Right cardiac atrium (tissue), 5 donors: Measurements from ENCODE around the gene SH3BP4. TPM values are rescaled to one million over a fixed set of nuclear protein-coding genes. Genes with fewer than 3 reads are reported as not detected.
"Not testable (repeated sequence)": the region's sequence is repeated elsewhere in the genome, so short reads cannot be mapped to it uniquely, and the experiment has no call there.

ENCODE experiments used
- ATAC-seq, 2 donors: fragments of 200-7000 bp; cut with Tn5 transposase; one replicate each; pipeline versions ENCODE4 v1.8.0 to v1.9.1; 2020; ENCODE audit warnings: moderate library complexity in 2 of 2, mild to moderate bottlenecking in 1 of 2
- DNase-seq, 3 donors: peaks; one replicate each; pipeline ENCODE4 v3.0.0-alpha.2; 2020
- H3K27ac ChIP-seq: one replicate; pipeline ENCODE4 v1.5.1; 2013; ENCODE audit warnings: mild to moderate bottlenecking, low read length, control low read depth, moderate library complexity
- H3K27me3 ChIP-seq: one replicate; pipeline ENCODE4 v1.6.1; 2013; ENCODE audit not compliant: control insufficient read depth, insufficient read depth
- H3K4me1 ChIP-seq: one replicate; pipeline ENCODE4 v1.6.1; 2013; ENCODE audit warnings: low read length; ENCODE audit not compliant: control insufficient read depth, insufficient read depth
- H3K4me3 ChIP-seq: one replicate; pipeline ENCODE4 v1.5.1; 2013; ENCODE audit warnings: low read length, control low read depth
- H3K9me3 ChIP-seq: one replicate; pipeline ENCODE4 v1.6.1; 2013; ENCODE audit warnings: low read length; ENCODE audit not compliant: control insufficient read depth
- WGBS: extraction: QIAGEN DNeasy Blood & Tissue Kit; methylation state at CpG from one replicate; pipeline ENCODE4 v1.1.7; 2013; 5-methylcytosine and 5-hydroxymethylcytosine counted together
- intact Hi-C, 4 donors: fragments of 100-400 bp; cut with DNase I; formaldehyde crosslinking; loops; one replicate each; pipeline versions ENCODE4 v1.11.0 to v1.14.0; 2022 to 2023
- polyA plus RNA-seq: library from polyadenylated mRNA; stranded (reverse); fragments of 200-250 nt; gene quantifications from one replicate; pipeline ENCODE4 v1.2.3, GENCODE V29; 2013
- total RNA-seq, 4 donors: library from RNA; stranded (reverse); fragmentation: NEBNext Ultra II Directional; extraction: Animal tissue kit (Norgen Biotek cat#: 25700); gene quantifications; one replicate each; pipeline ENCODE4 v1.2.1, GENCODE V29; 2021
- donor health status: healthy with polysubstance abuse.
- donor health status: DM: no; HTN: yes; CAD: no.
- donor health status: DM: no; HTN: no; CAD: no.
- donor health status: DM: no; HTN: yes; CAD: no; lungs with severe emphysema.
- donor health status: DM: yes; HTN: yes; CAD: no.

Gene SH3BP4
- total and polyA plus RNA-seq, 5 donors, result 12.3 to 32.0 (median 19.9) TPM

- DNase-seq (no peak), ATAC-seq (no peak)
- Histone ChIP-seq H3K27ac (no peak overlapping the region), H3K27me3 (no peaks in the 10 kb centered on the region), H3K4me3 (no peak overlapping the region), H3K4me1 (peaks cover 10% of the 10 kb centered on the region), H3K9me3 (no peaks in the 10 kb centered on the region)
- WGBS, result 82% methylated on average over 6 of the region's 6 CpGs
- intact Hi-C loops, result no loop called here
Observed at GRCh38 chr2:235008584-235009044, 56.8 kb downstream of the SH3BP4 start.

GRCh38 chr2:235009081-235009480 lies 57.3 kb downstream of the SH3BP4 start:
- WGBS, result 97% methylated on average over 6 of the region's 6 CpGs
- intact Hi-C loops, result no loop called here
- Histone ChIP-seq H3K4me1 (peaks cover 10% of the 10 kb centered on the region), H3K4me3 (no peak overlapping the region), H3K27ac (no peak overlapping the region), H3K27me3 (no peaks in the 10 kb centered on the region), H3K9me3 (no peaks in the 10 kb centered on the region)
- DNase-seq (no peak), ATAC-seq (no peak)

DNA sequence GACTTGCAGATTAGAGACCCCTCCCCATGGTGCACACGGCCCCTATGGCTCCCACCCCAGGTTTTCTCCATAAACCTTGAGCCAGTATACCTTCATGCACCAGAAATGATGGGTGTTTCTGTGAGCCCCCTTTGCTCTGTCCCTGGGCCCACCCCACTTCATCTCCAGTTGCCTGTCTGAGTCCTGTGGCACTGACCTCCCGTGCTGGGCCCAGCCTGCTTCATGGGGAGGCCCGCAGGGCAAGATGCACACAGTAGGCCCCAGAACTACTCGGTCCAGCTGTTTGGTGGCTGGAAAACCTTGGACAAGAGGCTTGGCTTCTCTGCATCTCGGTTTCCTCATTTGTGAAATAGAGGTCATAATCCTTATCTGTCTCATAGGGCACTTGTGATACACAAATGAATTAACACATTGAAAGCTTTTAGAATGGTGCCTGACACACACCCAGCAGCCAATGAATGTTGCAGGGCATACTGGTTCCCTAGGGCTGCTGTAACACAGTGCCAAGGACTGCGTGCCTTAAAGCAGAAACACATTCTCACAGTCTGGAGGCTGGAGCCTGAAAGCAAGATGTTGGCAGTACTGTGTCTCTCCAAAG lies 58.4 kb downstream of the SH3BP4 start:
- DNase-seq, result no peak
- no peaks in the 10 kb centered on the region for H3K27me3 ChIP-seq
- intact Hi-C loops, result no loop called here
- H3K9me3 ChIP-seq, result no peaks in the 10 kb centered on the region
- H3K27ac ChIP-seq, result no peak overlapping the region
- H3K4me1 ChIP-seq, result peaks cover 10% of the 10 kb centered on the region
- no peak overlapping the region for H3K4me3 ChIP-seq
- ATAC-seq, result peak in 1 of 2 donors; percentile 7
- 78% methylated on average over 6 of the region's 6 CpGs for WGBS

DNA sequence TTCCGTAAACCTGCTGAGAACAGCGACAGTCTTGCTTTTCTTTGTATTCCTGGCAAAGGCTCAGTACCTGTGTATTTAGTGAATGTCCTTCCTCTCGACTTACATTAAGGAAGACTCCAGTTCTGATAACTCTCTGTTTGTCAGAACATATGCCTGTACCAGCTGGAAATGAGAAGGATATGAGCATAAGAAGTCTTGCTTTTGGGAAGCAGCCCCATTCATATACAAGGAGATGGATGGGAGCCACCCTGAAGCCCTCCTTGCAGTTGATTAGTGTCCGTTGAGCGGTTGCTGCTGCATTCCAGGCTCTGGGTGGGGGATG lies 59.8 kb downstream of the SH3BP4 start:
- 75% methylated on average over 5 of the region's 5 CpGs for WGBS
- H3K27me3 ChIP-seq, result no peaks in the 10 kb centered on the region
- no peak overlapping the region for H3K4me3 ChIP-seq
- DNase-seq (no peak), ATAC-seq (no peak)
- peaks cover 4% of the 10 kb centered on the region for H3K4me1 ChIP-seq
- no peaks in the 10 kb centered on the region for H3K9me3 ChIP-seq
- no peak overlapping the region for H3K27ac ChIP-seq
- intact Hi-C loops, result no loop called here

DNA sequence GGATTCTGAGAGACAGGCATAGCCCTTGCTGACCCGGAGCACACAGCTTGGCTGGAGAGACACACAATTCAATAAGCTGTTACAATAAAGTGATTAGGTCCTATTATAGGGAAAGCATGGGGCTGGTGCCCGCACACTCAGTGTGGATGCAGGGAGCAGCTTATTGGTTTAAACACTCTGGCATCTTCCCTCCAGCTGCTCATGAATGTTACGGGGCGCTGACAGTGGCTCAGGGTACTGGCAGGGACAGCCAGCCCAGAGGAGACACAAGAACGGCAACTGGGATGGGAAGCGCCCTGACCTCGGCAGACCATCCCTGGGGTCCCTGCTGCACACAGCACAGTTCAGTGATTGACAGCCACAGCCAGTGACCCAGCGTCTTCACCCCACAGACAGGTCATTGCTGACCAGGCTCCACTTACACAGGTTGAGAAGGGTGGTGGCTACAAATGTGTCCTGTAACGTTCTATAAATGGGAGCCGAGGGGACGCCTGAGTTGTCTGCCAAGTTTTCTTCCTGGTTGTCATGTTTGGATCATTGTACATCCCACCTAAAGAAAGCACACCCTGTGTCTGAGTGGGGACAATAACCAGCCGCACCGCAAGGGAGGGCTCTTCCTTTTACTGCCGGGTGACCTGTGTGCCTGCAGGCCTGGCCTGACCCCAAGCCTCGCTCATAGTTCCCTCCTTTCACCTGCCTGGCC lies 60.3 kb downstream of the SH3BP4 start:
- ATAC-seq (no peak), DNase-seq (no peak)
- Histone ChIP-seq H3K4me3 (no peak overlapping the region), H3K9me3 (no peaks in the 10 kb centered on the region), H3K27ac (no peak overlapping the region), H3K27me3 (no peaks in the 10 kb centered on the region), H3K4me1 (peaks cover 4% of the 10 kb centered on the region)
- 56% methylated on average over 15 of the region's 15 CpGs for WGBS
- intact Hi-C loops, result no loop called here

DNA sequence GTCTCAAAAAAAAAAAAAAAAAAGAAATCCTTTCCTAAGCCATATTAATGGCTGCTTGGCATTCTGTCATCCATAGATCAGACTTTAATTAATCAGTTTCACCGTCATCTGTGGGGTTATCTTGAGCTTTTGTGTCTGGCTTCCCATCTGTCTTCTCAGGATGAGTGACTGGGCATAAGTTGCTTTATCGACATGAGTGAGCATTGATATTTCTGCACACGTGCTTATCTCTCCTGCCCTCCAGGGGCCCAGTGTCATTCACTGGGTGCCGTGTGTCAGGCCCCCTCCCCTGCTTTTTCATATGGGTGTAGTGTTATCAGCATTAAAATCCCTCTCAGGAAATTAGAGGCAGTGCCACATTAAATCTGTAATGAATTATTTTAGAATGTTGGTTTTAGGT lies 65.6 kb downstream of the SH3BP4 start:
- Histone ChIP-seq H3K4me3 (no peak overlapping the region), H3K4me1 (peaks cover 2% of the 10 kb centered on the region), H3K9me3 (no peaks in the 10 kb centered on the region), H3K27ac (no peak overlapping the region), H3K27me3 (no peaks in the 10 kb centered on the region)
- intact Hi-C loops, result no loop called here
- DNase-seq (no peak), ATAC-seq (no peak)
- 56% methylated on average over 4 of the region's 4 CpGs for WGBS

- no peak overlapping the region for H3K27ac ChIP-seq
- WGBS, result 95% methylated on average over 6 of the region's 6 CpGs
- ATAC-seq (no peak), DNase-seq (no peak)
- no peaks in the 10 kb centered on the region for H3K9me3 ChIP-seq
- intact Hi-C loops, result no loop called here
- no peaks in the 10 kb centered on the region for H3K27me3 ChIP-seq
- H3K4me1 ChIP-seq, result peaks cover 2% of the 10 kb centered on the region
- H3K4me3 ChIP-seq, result no peak overlapping the region
Observed at GRCh38 chr2:235018838-235019237, 67.0 kb downstream of the SH3BP4 start.

DNA sequence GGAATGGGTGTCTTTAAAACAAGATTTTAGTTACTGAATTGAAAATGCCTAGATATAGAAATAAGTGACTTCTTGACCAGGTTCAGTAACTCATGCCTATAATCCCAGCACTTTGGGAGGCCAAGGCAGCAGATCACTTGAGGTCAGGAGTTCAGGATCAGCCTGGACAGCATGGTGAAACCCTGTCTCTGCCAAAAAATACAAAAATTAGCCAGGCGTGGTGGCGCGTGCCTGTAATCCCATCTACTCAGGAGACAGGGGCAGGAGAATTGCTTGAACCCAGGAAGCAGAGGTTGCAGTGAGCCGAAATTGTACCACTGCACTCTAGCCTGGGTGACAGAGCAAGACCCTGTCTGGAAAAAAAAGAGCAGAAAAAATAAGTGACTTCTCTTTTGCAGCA lies 68.3 kb downstream of the SH3BP4 start:
- H3K4me3 ChIP-seq, ATAC-seq: not testable (repeated sequence)

DNA sequence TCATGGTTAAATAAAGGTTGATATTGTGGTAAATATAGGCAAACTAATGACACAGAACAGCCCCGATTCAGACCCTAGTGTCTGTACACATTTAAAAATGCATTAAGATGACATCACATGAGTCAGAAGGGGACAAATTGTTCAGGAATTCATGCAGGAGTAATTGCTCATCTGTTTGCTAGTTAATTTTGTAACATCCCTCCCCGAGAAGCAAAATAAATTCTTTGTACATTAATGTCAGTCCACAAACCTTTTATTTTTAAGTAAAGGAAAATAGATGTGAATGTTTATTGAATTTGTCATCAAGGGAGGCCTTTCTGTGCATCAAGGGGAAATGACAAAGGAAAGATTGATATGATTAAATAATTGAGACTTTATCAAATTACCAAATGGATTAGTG lies 69.9 kb downstream of the SH3BP4 start:
- WGBS, result 80% methylated on average over 2 of the region's 2 CpGs
- intact Hi-C loops, result no loop called here
- no peaks in the 10 kb centered on the region for H3K9me3 ChIP-seq

More for the DNA sequence above, 68.3 kb downstream of the SH3BP4 start:
- H3K27me3 ChIP-seq, H3K9me3 ChIP-seq, DNase-seq, intact Hi-C loops, H3K4me1 ChIP-seq, H3K27ac ChIP-seq: not testable (repeated sequence)
- 97% methylated on average over 4 of the region's 4 CpGs for WGBS

GRCh38 chr2:235024191-235024860 lies 72.5 kb downstream of the SH3BP4 start:
- DNase-seq, result no peak
- peaks cover 12% of the 10 kb centered on the region for H3K4me1 ChIP-seq

More for the DNA sequence above, 69.9 kb downstream of the SH3BP4 start:
- no peak for ATAC-seq
- Histone ChIP-seq H3K27me3 (no peaks in the 10 kb centered on the region), H3K4me3 (no peak overlapping the region), H3K4me1 (peaks cover 8% of the 10 kb centered on the region), H3K27ac (no peak overlapping the region)
- DNase-seq, result no peak

More at GRCh38 chr2:235024191-235024860, 72.5 kb downstream of the SH3BP4 start:
- ATAC-seq, result no peak
- 86% methylated on average over 9 of the region's 9 CpGs for WGBS
- intact Hi-C loops, result no loop called here
- no peak overlapping the region for H3K4me3 ChIP-seq
- H3K27me3 ChIP-seq, result no peaks in the 10 kb centered on the region
- no peak overlapping the region for H3K27ac ChIP-seq
- no peaks in the 10 kb centered on the region for H3K9me3 ChIP-seq
